DOHH2 (cell line): ENCODE data around the gene INPP4B.

Experiments used
- H3F3A ChIP-seq: fragments of 200-600 bp; sonication (generic), shearing (Covaris generic); 2 replicates; pipeline ENCODE4 v1.6.0; 2016; ENCODE audit warnings: antibody characterized with exemption, mild to moderate bottlenecking; ENCODE audit not compliant: control insufficient read depth, insufficient read depth
- H3K27ac ChIP-seq: fragments of 200-600 bp; sonication (generic); 2 replicates; pipeline ENCODE4 v1.5.1; 2014; ENCODE audit warnings: low read depth, mild to moderate bottlenecking, low read length, moderate library complexity
- H3K27me3 ChIP-seq: fragments of 200-600 bp; sonication (generic); 2 replicates; pipeline ENCODE4 v1.6.1; 2014; ENCODE audit warnings: mild to moderate bottlenecking, low read length, mixed read lengths; ENCODE audit not compliant: control insufficient read depth
- H3K36me3 ChIP-seq: fragments of 200-600 bp; sonication (generic); 2 replicates; pipeline ENCODE4 v1.6.1; 2014; ENCODE audit warnings: mild to moderate bottlenecking, low read length, moderate library complexity, mixed read lengths; ENCODE audit not compliant: control insufficient read depth
- H3K4me1 ChIP-seq: fragments of 200-600 bp; sonication (generic); 2 replicates; pipeline ENCODE4 v1.6.1; 2014; ENCODE audit warnings: mild to moderate bottlenecking, low read length, mixed read lengths; ENCODE audit not compliant: control insufficient read depth
- H3K4me2 ChIP-seq: fragments of 200-600 bp; sonication (generic); 2 replicates; pipeline ENCODE4 v1.6.0; 2014; ENCODE audit warnings: mild to moderate bottlenecking, low read length, moderate library complexity
- H3K4me3 ChIP-seq: fragments of 200-600 bp; sonication (generic); 2 replicates; pipeline ENCODE4 v1.5.1; 2014; ENCODE audit warnings: mild to moderate bottlenecking, low read length, mixed read lengths
- H3K79me2 ChIP-seq: fragments of 200-600 bp; sonication (generic); 2 replicates; pipeline ENCODE4 v1.6.1; 2014; ENCODE audit warnings: mild to moderate bottlenecking, low read length, mixed read lengths; ENCODE audit not compliant: control insufficient read depth
- H3K9me2 ChIP-seq: fragments of 200-600 bp; sonication (generic); replicated peaks from 2 replicates; pipeline ENCODE4 v1.6.1; 2014; ENCODE audit warnings: mild to moderate bottlenecking, low read length, mixed read lengths; ENCODE audit not compliant: control insufficient read depth
- H3K9me3 ChIP-seq: fragments of 200-600 bp; sonication (generic); 2 replicates; pipeline ENCODE4 v1.6.1; 2014; ENCODE audit warnings: antibody characterized with exemption, low read length, mixed read lengths; ENCODE audit not compliant: control insufficient read depth, insufficient read depth
- H4K20me1 ChIP-seq: fragments of 200-600 bp; sonication (generic); 2 replicates; pipeline ENCODE4 v1.6.0; 2014; ENCODE audit warnings: low read depth, mild to moderate bottlenecking, antibody characterized with exemption, low read length, moderate library complexity; ENCODE audit not compliant: control insufficient read depth, insufficient read depth
- EZH2phosphoT487 ChIP-seq: fragments of 200-600 bp; sonication (generic); IDR thresholded peaks from 2 replicates; pipeline ENCODE4 v1.6.1; 2017; ENCODE audit warnings: borderline replicate concordance, mild to moderate bottlenecking, antibody characterized with exemption, low read length, moderate library complexity, mixed read lengths
- TF ChIP-seq, protein P1 (sequence below): fragments of 200-600 bp; sonication (generic); IDR thresholded peaks from one replicate; pipeline ENCODE4 v1.5.1; 2014; ENCODE audit warnings: antibody characterized with exemption, mild to moderate bottlenecking, low read depth, low read length; ENCODE audit not compliant: poor library complexity, severe bottlenecking

Gene INPP4B

DNA sequence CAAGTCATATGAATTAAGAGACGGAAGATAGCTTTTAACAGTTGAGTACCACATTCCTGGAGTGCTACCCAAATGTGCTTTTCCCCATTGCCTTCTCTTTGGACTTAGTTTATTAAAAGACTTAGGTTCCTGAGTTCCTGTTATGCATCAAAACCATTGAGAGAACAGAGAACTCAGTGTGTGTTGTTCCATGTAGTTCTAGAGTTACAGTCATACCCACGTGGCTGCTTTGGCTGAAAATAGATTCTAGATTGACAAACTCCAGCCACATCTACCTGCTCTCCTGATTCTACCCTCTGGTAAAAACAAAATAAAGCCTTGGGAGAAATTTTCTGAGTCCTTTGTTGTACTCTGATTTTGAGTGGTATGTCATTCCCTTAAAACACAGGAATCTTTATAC, 824.3 kb downstream of the INPP4B start:
- Histone ChIP-seq H3K27me3 (no peaks in the 10 kb centered on the region), H3K9me3 (no peaks in the 10 kb centered on the region), H3K4me1 (no peaks in the 10 kb centered on the region), H3K9me2 (no peaks in the 10 kb centered on the region), H3K27ac (no peak overlapping the region), H3F3A (no peaks in the 10 kb centered on the region), H3K4me2 (no peak overlapping the region), H3K79me2 (no peaks in the 10 kb centered on the region), H3K4me3 (no peak overlapping the region), H3K36me3 (no peaks in the 10 kb centered on the region), H4K20me1 (no peaks in the 10 kb centered on the region)
- TF ChIP-seq, protein P1, sequence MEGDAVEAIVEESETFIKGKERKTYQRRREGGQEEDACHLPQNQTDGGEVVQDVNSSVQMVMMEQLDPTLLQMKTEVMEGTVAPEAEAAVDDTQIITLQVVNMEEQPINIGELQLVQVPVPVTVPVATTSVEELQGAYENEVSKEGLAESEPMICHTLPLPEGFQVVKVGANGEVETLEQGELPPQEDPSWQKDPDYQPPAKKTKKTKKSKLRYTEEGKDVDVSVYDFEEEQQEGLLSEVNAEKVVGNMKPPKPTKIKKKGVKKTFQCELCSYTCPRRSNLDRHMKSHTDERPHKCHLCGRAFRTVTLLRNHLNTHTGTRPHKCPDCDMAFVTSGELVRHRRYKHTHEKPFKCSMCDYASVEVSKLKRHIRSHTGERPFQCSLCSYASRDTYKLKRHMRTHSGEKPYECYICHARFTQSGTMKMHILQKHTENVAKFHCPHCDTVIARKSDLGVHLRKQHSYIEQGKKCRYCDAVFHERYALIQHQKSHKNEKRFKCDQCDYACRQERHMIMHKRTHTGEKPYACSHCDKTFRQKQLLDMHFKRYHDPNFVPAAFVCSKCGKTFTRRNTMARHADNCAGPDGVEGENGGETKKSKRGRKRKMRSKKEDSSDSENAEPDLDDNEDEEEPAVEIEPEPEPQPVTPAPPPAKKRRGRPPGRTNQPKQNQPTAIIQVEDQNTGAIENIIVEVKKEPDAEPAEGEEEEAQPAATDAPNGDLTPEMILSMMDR: no peak
- TF ChIP-seq EZH2phosphoT487: no peak

DNA sequence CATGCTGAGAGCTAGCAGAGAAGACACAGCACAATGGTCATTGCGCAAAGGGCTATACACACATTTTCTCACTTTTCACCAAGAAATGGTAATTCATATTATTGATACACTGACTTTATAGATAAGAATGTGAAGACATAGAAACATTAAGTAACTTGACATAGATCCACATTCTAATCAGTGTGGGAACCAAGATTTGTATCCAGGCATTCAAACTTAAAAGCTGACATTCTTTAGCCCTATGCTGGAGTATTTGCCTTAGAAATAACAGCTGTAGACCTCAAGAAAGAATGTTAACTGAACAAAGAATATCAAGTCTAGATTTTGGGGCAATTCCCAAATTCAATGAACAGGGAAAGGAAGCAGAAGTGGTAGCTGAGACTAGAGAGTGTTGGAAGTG, 824.9 kb downstream of the INPP4B start:
- Histone ChIP-seq H3K27ac (no peak overlapping the region), H3K9me2 (no peaks in the 10 kb centered on the region), H3F3A (no peaks in the 10 kb centered on the region), H3K4me1 (no peaks in the 10 kb centered on the region), H3K79me2 (no peaks in the 10 kb centered on the region), H3K4me2 (no peak overlapping the region), H4K20me1 (no peaks in the 10 kb centered on the region), H3K27me3 (no peaks in the 10 kb centered on the region), H3K9me3 (no peaks in the 10 kb centered on the region), H3K36me3 (no peaks in the 10 kb centered on the region), H3K4me3 (no peak overlapping the region)
- TF ChIP-seq, protein P1: no peak
- no peak for TF ChIP-seq EZH2phosphoT487

GRCh38 chr4:142016031-142016430, 830.1 kb downstream of the INPP4B start:
- no peaks in the 10 kb centered on the region for H3K4me1 ChIP-seq
- H3K27ac ChIP-seq: no peak overlapping the region
- H3K36me3 ChIP-seq: no peaks in the 10 kb centered on the region
- no peaks in the 10 kb centered on the region for H3F3A ChIP-seq
- TF ChIP-seq, protein P1: no peak
- no peak overlapping the region for H3K4me3 ChIP-seq
- no peak overlapping the region for H3K4me2 ChIP-seq
- no peaks in the 10 kb centered on the region for H4K20me1 ChIP-seq
- H3K9me3 ChIP-seq: no peaks in the 10 kb centered on the region; the same call in 1 of the 2 replicates
- no peaks in the 10 kb centered on the region for H3K9me2 ChIP-seq
- H3K27me3 ChIP-seq: no peaks in the 10 kb centered on the region
- H3K79me2 ChIP-seq: no peaks in the 10 kb centered on the region

- no peaks in the 10 kb centered on the region for H3K36me3 ChIP-seq
- H3K79me2 ChIP-seq: no peaks in the 10 kb centered on the region
- no peak overlapping the region for H3K27ac ChIP-seq
- no peak for TF ChIP-seq EZH2phosphoT487
- TF ChIP-seq, protein P1: no peak
- H3K4me2 ChIP-seq: no peak overlapping the region
- H3F3A ChIP-seq: no peaks in the 10 kb centered on the region
- no peaks in the 10 kb centered on the region for H4K20me1 ChIP-seq
- H3K4me1 ChIP-seq: no peaks in the 10 kb centered on the region
- no peak overlapping the region for H3K4me3 ChIP-seq
- no peaks in the 10 kb centered on the region for H3K27me3 ChIP-seq
- no peaks in the 10 kb centered on the region for H3K9me2 ChIP-seq
- H3K9me3 ChIP-seq: no peaks in the 10 kb centered on the region
Observed at GRCh38 chr4:142009751-142010150, 836.4 kb downstream of the INPP4B start.
